Upper lobe of right lung (tissue), 1 donor: ENCODE results near the gene MAD2L1BP. TPM values are rescaled to one million over a fixed set of nuclear protein-coding genes. Genes with fewer than 3 reads are reported as not detected.
"Not testable (repeated sequence)": the region's sequence is repeated elsewhere in the genome, so short reads cannot be mapped to it uniquely, and the experiment has no call there.

ENCODE experiments used
- ATAC-seq: fragments of 200-7000 bp; cut with Tn5 transposase; one replicate; pipeline ENCODE4 v1.9.1; 2020; ENCODE audit warnings: mild to moderate bottlenecking, moderate library complexity
- DNase-seq: peaks from one replicate; pipeline ENCODE4 v3.0.0-alpha.2; 2020
- H3K27ac ChIP-seq: fragments of 200-600 bp; one replicate; pipeline ENCODE4 v1.8.0; 2022
- H3K27me3 ChIP-seq: fragments of 200-600 bp; one replicate; pipeline ENCODE4 v1.8.0; 2022; ENCODE audit warnings: mild to moderate bottlenecking
- H3K36me3 ChIP-seq: fragments of 200-600 bp; one replicate; pipeline ENCODE4 v1.8.0; 2022
- H3K4me1 ChIP-seq: fragments of 200-600 bp; one replicate; pipeline ENCODE4 v1.8.0; 2022
- H3K4me3 ChIP-seq: fragments of 200-600 bp; one replicate; pipeline ENCODE4 v1.8.0; 2022; ENCODE audit warnings: mild to moderate bottlenecking
- H3K9me3 ChIP-seq: fragments of 200-600 bp; one replicate; pipeline ENCODE4 v1.8.0; 2022
- intact Hi-C: fragments of 100-400 bp; cut with DNase I; formaldehyde crosslinking; loops from one replicate; pipeline ENCODE4 v1.11.0; 2022
- total RNA-seq: library from RNA; stranded (reverse); fragmentation: NEBNext Ultra II Directional; extraction: Animal tissue kit (Norgen Biotek cat#: 25700); gene quantifications from one replicate; pipeline ENCODE4 v1.2.1, GENCODE V29; 2021
- TF ChIP-seq, protein P1 (sequence below): fragments of 200-600 bp; IDR thresholded peaks from one replicate; pipeline ENCODE4 v1.8.0; 2022; ENCODE audit warnings: antibody characterized with exemption
- donor health status: DM: no; HTN: yes; CAD: no; lungs with severe emphysema.

The MAD2L1BP gene
- total RNA-seq, 1 donor from 2014 or later: 18.5 TPM

DNA sequence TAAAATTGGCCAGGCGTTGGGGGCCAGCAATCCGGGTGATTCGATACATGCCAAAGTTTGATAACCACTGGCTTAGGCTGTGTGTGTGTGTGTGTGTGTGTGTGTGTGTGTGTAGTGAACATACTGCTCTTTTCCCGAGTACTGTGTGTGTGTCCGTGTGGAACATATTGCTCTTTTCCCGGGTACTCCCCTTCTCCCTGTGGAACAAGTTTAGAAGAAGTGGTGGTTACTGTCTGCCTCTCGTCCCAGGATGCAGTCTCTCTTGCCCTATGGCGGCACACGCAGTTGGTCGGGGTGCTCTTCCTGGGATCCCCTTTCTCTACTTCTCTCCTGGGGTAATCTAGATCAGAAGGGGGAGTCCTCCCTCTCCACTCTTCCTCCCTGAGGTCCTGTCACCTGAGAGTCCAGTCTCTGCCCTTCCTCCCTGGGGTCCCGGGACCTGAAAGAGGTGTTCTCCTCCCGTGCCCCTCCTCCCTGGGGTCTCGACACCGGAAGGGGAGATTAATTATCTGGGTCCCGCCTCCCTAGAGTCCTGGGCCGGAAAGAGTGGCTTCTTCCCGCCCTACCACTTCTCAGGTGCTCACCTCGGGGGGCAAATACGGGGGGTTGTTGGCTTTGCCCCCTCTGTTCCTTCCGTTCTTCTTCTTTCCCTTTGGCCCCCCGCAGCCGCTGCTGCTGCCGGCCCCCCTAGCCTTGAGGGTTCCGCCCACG is 7.1 kb upstream of the MAD2L1BP start:
- ATAC-seq (peak; percentile 6), DNase-seq (peak; percentile 77)
- intact Hi-C loops: no loop called here
- Histone ChIP-seq H3K4me1 (peaks cover 29% of the 10 kb centered on the region), H3K36me3 (peaks cover 28% of the 10 kb centered on the region), H3K4me3 (peak overlapping the region; percentile 82), H3K9me3 (no peaks in the 10 kb centered on the region), H3K27ac (peak overlapping the region; percentile 96), H3K27me3 (no peaks in the 10 kb centered on the region)
- TF ChIP-seq, protein P1, sequence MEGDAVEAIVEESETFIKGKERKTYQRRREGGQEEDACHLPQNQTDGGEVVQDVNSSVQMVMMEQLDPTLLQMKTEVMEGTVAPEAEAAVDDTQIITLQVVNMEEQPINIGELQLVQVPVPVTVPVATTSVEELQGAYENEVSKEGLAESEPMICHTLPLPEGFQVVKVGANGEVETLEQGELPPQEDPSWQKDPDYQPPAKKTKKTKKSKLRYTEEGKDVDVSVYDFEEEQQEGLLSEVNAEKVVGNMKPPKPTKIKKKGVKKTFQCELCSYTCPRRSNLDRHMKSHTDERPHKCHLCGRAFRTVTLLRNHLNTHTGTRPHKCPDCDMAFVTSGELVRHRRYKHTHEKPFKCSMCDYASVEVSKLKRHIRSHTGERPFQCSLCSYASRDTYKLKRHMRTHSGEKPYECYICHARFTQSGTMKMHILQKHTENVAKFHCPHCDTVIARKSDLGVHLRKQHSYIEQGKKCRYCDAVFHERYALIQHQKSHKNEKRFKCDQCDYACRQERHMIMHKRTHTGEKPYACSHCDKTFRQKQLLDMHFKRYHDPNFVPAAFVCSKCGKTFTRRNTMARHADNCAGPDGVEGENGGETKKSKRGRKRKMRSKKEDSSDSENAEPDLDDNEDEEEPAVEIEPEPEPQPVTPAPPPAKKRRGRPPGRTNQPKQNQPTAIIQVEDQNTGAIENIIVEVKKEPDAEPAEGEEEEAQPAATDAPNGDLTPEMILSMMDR: no peak

DNA sequence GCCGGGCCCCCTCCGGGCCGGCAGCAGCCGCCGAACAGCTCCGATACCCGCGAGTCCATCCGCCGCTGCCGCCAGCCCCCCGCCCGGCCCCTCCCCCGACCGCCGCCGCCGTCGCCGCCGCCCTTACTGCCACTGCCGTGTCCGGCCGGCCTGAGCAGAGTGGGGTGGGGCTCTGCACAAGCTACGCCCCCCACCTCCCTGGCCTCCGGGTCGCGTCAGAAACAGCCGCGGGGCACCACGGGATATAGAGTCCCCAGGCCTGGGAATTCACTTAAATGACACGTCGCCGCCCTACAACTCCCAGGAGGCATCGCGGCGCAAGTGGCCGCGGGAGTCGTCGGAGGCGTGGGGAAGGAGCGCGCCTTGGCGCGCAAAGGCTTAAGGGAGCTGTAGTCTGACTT is 6.5 kb upstream of the MAD2L1BP start, which contains the start of gene GTPBP2:
GTPBP2 (minus strand) TSS at position 161 of the 401 bp plus-strand sequence; CDS start at position 59, 102 bp downstream.
- peaks cover 29% of the 10 kb centered on the region for H3K4me1 ChIP-seq
- peak within 1 kb of the TSS; percentile 96 for H3K27ac ChIP-seq
- no peaks in the 10 kb centered on the region for H3K27me3 ChIP-seq
- no peaks in the 10 kb centered on the region for H3K9me3 ChIP-seq
- TF ChIP-seq, protein P1: no peak
- peaks cover 22% of the 10 kb centered on the region for H3K36me3 ChIP-seq
- peak within 1 kb of the TSS; percentile 82 for H3K4me3 ChIP-seq
- DNase-seq (peak; percentile 99), ATAC-seq (peak; percentile 93)
- intact Hi-C loops: no loop called here

DNA sequence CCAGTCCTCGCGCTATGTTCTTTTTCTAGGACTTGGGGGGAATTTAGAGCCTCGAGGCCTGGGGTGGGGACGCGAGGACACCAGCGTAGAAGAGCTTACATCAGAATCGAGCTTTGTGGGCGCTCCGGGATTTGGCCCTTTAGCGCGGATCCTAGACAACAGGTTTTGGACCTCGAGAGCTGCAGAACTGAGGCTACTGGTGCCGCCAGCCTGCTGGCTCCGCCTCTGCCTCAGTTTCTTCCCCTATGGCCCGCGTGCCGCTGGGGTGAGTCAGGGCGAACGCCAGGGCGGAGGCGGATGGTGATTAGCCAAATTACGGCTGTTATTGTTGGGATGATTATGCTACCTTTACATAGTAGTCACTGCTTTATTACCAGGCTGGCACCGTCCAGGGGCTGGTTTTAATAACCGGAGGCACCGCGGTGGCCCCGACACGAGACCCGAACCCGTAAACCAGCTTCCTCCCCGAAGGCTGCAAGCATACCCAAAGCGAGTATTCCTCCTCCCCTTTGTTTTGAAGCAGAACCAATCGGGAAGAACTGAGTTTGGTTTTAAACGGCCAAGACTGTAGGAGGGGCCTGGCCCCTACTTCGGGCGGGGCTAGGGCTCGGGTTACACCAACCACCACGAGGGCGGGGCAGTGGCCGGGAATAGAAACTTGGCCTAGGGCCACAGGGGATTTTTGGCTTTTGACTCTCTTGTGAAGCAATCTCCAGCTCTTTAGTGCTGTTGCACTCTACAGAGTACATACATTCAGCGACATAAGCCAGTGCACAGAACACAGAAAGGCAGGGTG is 5.9 kb upstream of the MAD2L1BP start:
- ATAC-seq: peak; percentile 87
- Histone ChIP-seq H3K9me3 (no peaks in the 10 kb centered on the region), H3K4me3 (peak overlapping the region; percentile 82), H3K27ac (peak overlapping the region; percentile 96), H3K36me3 (peaks cover 16% of the 10 kb centered on the region), H3K27me3 (no peaks in the 10 kb centered on the region), H3K4me1 (peaks cover 29% of the 10 kb centered on the region)
- DNase-seq: peak; percentile 96
- intact Hi-C loops: no loop called here
- TF ChIP-seq, protein P1: no peak

DNA sequence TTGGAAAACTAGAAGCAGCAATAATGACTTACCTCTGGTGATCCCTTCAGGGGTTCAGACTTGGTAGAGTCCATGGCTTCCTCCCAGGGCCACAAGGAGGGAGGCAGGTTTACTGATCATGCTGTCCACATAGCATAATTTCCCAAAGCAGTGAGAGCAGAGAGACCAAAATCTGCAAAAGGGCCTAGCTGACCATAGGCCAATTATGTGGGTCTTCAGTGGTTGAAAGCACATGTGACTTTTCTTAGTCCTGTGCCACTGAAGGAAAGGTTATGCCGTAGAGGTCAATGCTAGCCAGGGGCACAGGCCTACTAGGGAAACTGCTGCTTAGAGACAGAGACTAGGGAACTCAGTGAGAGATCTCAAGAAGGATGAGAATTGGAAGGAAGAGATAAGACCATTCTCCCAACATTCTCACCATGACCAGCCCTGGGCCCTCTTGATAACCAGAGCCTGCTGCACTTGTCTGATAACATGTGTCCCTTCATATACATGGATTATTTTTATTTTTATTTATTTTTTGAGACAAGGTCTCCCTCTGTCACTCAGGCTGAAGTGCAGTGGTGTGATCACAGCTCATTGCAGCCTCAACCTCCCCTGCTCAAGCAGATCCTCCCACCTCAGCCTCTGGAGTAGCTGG is 4.5 kb upstream of the MAD2L1BP start:
- Histone ChIP-seq H3K9me3 (no peaks in the 10 kb centered on the region), H3K27ac (no peak overlapping the region), H3K4me3 (no peak overlapping the region), H3K36me3 (peaks cover 2% of the 10 kb centered on the region), H3K27me3 (no peaks in the 10 kb centered on the region), H3K4me1 (peaks cover 29% of the 10 kb centered on the region)
- intact Hi-C loops: no loop called here
- no peak for DNase-seq
- TF ChIP-seq, protein P1: no peak
- ATAC-seq: no peak

DNA sequence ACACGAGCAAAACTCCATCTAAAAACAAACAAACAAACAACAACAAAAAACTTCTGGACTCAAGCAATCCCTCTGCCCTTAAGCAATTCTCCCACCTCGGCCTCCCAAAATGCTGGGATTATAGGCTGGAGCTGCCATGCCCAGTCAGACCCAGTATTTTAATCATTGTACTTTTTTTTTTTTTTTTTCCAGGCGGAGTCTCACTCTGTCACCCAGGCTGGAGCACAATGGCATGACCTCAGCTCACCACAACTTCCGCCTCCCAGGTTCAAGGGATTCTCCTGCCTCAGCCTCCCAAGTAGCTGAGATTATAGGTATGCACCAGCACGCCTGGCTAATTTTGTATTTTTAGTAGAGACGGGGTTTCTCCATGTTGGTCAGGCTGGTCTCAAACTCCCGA is 2.6 kb upstream of the MAD2L1BP start:
- Histone ChIP-seq H3K36me3 (peaks cover 12% of the 10 kb centered on the region), H3K4me1 (peaks cover 29% of the 10 kb centered on the region)
- H3K9me3 ChIP-seq, DNase-seq, H3K4me3 ChIP-seq, H3K27me3 ChIP-seq, intact Hi-C loops, ATAC-seq, H3K27ac ChIP-seq: not testable (repeated sequence)
